ENCODE data around the gene GLO1.
A peak's percentile ranks its signal among the peaks of the same experiment; 100 is the strongest.

GLO1 gene

DNA sequence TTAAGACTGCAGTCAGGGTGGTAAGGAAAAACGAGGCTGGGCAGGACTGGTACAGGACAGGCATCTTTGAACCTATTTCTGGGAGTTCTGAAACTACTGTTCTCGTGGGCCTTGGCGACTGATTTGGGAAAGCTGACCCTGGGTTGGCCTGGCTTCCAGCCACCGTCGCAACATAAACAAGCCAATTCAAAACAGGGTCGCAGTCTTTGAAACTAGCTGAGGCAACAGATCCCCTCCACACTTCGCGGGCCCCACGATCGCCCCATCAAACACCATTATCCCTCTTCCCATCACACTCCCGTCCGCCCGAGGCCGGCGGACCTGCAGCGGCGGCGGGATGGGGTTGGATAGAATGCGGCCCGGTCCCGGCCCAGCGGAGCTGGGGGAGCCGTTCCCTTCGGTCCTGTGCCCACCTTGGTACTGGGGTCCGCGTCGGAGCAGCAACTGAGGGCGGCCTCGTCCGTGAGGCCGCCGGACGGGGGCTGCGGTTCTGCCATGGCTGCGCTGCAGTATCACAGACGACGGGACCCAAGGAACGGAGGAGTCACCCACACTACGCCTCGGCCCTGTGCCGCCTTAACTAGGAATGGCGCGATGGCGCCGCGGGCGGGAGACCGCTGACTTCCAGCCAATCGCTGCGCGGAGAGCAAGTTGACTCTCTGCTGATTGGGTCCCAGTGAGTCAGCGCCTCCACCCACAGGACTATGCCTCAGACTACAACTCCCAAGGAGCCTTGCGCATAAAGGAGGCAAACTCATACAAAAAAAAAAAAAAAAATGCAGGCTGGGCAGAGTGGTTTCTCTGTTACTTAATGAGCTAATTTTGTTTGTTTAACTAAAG lies at the start of gene GLO1:
TSS of gene GLO1 (minus strand) at position 588 of the 840 bp plus-strand sequence. CDS start at position 497, 91 bp downstream.
- DNase-seq = peak; percentile 97

DNA sequence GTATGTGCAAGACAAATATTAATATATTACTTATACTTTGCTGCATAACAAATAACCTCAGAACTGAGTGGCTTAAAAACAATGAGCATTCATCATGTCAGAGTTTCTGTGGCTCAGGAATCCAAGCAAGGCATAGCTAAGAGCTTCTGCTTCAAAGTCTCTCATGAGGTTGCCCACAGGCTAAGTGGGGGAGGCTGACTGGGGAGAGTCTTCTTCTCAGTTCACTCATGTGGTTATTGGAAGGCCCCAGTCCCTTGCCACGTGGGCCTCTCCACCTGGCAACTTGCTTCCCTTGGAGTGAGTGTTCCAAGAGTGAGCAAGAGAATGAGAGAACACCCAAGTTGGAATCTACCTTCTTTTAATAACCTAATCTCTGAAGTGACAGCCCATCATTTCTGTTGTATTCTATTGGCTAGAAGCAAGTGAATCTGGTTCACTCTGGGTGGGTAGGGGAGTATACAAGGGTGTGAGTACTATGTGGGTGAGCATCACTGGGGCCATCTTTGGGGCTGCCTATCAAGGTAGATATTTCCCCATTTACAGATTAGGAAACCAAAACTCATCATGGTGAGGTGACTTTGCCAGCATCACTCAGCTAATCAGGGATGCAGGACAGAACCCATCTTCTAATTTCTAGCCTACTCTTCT lies 48.1 kb upstream of the GLO1 start:
- DNase-seq = no peak

DNA sequence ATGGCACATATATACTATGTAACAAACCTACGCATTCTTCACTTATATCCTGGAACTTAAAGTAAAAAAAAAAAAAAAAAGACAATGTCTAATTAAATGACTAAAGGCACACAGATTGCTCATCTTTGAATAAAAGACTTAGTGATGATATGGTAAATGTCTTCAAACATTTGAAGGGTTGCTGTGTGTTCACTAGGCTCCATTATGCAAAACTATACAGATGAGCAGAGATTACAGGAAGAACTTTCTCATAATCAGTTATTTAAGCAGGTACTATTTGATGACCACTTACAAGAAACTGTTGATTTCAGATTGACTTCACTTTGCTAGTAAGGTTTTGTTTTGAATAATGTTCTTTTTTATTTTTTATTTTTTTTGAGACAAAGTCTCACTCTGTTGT lies 46.5 kb upstream of the GLO1 start:
- no peak for DNase-seq

DNA sequence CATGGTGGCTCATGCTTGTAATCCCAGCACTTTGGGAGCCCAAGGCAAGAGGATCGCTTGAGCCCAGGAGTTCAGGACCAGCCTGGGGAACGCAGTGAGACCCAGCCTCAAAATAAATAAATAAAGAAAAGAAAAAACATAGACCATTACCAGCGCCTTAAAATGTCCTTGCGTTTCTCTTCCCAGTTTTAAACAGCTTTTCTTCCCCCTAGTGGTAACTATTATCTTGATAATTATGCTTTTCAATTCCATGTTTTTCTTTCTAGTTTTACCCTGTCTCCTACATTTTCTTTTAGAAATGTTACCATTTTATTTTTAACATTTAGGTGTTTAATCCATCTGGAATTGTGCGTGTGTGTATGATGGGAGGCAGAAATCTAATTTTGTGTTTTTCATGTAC lies 36.6 kb upstream of the GLO1 start:
- DNase-seq = no peak

DNA sequence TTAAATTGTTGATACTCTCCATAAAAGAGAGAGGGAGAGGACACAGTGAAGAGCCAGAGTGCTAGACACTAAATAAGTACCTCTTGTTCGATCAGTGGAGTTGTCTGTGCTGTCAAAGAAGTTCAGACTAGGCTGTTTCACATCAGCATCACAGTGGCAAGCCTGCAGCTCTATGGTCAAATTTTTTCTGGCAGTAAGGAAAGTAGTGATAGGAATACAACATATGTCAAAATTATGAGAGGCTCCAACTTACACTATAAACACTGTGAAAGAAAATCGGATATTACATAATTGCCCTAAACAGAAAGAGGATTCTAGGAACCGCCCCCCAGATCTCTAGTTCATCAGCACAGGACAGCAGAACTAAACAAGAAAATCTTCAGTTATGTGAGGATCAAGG lies 35.3 kb upstream of the GLO1 start:
- DNase-seq = no peak

DNA sequence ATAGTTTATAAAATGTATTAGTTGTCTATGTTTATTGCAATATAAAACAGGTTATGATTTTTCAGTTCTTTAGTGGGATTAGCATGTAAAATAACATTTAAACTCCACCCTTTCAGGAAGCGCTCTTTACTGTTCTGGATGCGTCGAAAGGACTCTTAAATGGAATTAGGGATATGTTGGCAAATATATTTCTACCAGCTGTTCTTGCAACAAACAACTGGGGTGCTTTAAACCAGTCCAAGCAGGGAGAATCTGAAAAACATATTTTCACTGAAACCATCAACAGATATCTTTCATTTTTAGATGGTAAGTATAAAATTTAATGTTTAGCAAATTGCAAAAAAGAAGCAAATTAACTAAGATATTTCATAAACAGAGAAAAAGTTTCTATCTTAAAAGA lies 34.0 kb upstream of the GLO1 start:
- DNase-seq = no peak

DNA sequence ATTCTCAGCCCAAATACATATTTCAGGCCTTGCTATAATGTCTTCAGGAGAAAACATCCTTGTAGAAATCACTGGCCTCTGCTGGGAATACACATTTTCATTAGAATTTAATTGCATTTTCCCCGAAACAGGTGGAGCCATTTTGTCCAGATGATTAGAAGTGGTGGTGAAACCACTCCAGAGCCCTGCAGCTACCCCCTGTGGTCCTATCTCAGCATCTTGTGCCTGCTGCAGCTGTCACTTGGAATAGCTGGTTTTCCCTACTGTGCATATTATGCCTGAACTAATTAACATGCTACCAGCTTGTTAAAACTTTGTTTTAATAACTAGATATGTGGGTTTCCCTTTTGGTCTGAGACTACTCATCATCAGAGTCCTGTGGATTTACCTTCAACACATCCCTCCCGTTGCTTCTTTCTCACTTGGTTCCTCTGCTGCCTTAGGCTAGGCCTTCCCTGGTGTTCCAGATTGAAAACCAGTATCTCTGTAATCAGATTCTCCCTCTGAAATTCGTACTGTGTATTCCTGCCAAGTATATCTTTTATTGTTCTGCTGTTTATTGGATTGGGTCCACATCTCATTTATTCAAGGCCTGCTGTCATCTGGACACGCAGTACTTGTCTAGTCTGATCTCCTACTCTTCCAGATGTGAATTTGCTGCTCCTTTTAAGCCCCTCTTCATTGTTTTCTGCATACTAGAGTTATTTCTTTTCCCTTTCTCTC lies 27.4 kb upstream of the GLO1 start:
- DNase-seq = peak; percentile 33

DNA sequence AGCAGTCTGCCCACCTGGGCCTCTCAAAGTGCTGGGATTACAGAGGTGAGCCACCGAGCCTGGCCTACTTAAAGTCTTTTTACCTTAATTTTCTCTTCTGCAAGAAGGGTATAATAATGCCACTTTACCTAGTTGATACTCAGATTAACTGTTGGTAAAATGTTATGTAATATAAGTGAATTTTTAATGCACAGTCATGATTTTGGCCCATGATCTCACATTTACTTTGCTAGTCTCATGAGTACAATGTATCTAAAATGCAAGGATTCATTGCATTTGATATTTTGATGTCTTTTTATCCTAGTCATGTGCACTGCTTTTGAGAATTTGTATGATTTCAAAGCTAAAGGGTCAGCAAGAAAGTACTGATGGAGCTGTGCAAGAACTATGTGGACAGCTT lies 25.3 kb upstream of the GLO1 start:
- no peak for DNase-seq

DNA sequence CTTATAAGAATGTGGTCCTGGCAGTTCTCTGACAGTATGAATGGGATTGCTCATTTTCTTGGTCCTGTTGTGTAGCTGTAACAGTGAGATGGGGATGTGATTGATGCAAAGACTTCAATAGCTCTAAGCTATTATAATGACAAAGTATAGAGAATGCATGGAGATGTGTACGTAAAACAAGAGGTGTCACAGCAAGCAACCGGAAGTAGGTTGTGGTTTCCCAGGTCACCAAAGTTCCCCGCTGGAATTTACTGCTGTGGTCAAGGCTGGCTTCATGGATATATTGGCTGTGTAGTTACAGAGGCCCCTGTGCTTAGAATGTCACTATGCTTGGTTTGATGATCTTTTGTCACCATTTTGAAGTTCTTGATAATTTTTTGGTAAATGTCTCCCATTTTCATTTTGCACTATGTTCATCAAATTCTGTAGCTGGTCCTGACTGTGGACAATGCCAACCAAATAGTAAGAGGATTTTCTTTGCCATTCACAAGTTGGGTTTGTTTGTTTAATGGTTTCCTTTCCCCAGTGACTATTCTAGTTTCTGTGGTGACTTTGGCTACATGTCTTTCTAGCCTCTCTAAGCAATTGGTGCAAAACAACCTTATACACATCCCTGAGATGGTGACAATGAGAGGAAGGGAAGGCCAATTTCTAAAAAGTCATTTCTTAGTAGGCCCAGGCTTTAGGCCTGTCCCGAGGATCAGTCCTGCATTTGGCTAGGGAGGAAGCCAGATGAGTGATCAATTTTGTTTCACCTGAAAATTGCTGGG lies 22.7 kb upstream of the GLO1 start:
- no peak for DNase-seq

DNA sequence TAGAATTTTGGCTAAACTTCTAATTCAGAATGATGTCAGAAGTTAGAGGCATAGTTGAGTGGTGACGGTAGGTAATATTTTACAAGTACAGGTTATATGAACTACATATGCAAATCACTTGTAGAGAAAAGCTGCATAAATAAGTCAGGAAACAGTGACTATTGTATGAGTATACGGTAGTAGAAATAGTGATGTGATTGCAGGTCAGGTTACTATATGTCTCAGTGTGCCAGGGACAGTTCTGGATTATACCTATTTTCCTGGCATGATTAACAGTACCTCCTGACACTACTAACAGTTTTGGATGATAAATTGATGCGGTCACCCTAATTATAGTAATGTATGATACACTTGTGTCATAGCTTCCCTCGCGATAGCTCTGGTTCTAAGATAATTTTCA lies 21.4 kb upstream of the GLO1 start:
- DNase-seq = no peak

DNA sequence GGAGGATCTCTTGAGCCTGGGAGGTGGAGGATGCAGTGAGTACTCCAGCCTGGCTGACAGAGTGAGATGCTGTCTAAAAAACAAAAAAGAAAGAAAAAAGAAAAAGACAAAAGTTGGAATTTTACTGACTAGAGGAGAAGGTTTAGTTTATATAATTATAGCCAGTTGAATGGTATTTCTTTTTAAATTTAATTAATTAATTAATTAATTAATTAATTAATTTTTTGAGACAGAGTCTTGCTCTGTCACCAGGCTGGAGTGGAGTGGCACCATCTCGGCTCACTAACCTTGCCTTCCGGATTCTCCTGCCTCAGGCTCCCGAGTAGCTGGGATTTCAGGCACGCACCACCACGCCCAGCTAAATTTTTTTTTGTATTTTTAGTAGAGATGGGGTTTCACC lies 20.8 kb upstream of the GLO1 start:
- DNase-seq = no peak

DNA sequence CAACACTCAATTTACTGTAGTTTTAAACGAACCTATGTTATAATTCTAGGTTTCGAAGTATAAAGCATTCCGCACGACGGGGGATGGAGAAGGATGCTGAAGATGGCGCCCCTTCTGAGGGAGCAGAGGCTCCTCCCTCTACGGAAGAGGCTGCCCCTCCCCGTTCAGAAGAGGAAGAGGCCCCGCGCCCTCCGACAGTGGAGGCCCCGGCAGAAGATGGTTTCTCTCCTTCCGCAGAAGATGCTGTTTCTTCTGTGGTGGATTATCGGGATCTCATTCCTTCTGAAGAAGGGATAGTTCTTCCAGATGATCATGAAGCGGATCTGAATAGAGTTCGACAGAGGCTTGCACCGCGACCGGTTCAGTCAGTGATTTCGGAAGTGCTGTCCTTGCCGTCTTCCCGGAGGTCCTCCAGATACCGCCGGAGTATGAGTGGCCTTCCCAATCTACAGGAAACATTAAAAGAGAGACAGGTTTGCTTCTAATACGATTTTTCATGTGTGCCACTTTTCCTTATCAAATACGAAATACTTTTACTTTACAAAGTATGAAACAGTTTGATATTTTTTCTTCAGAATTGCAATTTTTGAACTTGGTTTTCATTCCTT lies 19.9 kb upstream of the GLO1 start:
- DNase-seq = no peak

DNA sequence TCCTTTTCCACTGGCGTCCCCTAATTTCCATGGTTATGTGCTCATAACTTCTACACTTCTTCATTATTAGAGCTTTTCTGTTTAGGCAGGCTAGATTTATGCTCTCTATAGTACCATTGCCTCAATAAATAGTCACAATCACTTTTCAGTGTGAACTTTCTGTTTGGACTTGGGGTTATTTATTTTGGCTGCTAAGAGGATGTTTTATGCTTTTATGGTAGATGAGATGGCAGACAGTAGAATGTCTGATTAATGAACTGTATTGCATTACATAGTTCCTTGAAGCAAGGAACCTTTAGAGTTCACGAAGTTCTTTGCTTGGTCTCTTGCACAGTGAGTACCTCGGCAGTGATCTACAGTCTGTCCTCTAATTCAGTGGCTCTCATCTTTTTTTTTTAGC lies 19.1 kb upstream of the GLO1 start:
- no peak for DNase-seq

DNA sequence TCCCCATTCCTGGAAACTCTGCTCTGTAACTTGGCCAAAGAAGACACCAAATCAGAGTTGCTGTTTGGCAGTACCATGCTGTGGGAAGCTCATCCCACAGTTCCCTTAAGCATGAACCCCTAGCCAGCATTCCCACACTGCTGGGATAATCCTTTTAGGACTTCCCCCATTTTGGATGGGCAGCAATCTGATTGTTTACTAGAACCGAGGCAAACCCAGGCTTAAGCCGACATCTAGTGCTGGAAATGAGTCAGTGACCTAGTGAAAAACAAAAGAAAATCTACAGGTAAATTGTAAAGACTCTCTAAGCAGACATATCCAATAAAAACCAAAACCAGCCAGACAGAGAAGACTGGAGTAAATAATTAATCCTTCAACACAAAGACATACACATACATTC lies 17.4 kb upstream of the GLO1 start:
- no peak for DNase-seq

DNA sequence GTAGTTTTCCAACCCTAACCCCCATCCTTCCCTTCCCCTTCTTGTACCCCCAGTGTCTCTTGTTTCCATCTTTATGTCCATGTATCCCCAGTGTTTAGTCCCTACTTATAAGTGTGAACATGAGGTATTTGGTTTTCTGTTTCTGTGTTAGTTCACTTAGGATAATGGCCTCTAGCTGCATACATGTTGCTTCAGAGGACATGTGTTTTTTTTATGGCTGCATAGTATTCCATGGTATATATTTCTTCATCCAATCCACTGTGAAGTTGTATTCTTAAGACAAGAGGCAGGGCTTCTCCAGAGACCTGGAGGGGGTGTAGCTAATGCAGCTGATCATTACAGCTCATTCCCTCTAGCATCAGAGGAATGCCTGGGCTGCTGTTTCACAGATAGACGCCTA lies 16.4 kb upstream of the GLO1 start:
- no peak for DNase-seq

DNA sequence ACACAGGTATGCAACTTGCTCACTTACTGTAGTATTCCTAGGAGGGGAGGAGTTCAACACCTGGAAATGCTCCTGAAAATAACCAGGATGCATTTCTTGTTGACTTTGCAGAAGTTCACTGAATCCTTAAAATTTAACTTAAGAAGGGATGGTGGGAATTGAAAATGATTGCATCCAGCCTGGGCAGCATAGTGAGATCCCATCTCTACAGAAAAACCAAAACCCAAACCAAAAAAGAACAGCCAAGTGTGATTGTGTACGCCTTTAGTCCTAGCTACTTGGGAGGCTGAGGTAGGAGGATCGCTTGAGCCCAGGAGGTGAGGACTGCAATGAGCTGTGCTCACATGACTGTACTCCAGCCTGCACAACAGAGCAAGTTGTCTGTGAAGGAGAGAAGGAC lies 13.9 kb upstream of the GLO1 start:
- DNase-seq = no peak

DNA sequence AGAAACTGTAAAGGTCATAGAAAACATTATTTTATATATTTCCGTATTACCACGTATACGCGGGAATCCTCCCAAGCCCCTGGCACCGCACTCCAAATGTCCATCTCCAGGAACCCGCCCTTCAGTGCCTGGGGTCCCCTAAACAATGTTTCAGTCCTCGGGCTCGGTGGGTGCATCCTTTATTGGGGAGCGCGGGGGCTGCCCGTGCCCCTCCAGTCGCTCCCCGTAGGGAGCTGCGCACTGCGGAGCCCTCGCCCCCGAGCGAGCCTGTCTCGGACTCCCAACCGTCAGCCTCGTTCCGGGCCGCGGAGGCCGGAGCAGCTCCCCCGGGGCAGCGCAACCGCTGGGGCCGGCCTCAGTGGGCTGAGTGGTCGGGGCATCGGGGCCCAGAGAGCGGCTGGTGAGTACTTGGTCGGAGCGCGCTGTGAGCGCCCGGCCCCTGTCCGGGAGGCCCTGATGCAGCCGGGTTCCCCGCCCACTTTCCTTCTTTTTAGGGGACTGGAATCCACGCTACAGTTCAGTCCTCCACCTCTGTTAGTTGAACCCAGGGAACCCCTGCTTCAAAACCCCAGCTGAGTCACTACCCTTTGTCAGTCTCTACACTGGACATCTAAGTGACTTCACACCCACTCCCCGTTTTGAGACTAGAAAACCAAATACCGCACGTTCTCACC lies 12.2 kb upstream of the GLO1 start, which contains the start of gene DNAH8:
TSS of gene DNAH8 (plus strand) at position 296 of the 674 bp plus-strand sequence. CDS start 7,499 bp downstream, outside the sequence.
- DNase-seq = no peak

DNA sequence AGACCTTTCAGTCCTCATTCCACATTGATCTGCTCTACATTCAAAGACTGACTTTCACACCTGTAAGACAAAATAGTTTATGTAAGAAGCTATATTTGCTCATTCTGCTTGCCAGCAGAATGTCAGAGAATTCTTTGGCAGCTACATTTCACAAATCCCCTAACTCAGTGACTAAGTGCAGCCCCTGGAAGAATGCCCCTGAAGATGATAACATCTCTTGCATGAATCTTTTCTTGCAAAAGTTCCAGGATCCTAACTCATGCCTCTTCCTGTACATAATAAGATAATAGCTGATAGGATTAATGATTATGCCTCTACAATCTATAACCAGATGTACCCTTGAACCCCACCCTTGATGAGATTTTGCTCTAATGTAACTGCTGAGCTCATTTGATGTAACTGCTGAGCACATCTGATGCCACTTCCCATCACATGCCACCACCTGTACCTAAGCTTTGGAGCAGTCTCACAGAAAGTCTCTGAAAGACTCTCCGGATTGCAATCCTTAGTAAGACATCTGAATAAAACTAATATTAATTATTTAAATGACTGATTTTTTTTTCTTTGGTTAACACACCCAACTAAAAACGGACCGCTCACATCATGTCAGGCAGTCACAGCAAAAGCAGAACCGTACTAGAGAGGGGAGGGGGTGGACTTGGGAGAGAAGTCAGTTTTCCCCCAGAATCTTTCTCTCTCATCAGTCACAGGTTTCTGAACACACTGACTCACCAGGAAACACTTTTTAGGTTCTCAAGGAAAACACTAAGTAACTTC lies 11.5 kb upstream of the GLO1 start:
- no peak for DNase-seq

DNA sequence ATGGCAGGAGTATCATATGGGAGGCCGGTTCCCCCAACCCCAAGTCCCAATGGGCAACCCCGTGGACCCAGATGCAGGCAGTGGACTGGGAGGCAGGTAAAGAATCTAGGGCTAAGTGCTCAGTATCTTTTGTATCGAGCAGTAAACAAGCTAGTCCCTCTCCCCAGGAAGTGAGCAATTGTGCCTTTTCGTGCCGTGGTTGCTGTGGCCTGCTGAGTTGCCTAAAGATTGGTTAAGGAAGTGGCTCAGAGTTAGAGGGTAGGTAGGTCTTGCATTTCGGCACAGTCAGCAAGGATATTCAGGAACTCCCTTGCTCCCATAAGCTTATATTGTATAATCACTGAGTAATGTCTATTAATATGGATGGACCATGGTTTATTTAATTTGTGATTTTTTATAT lies 10.9 kb upstream of the GLO1 start:
- no peak for DNase-seq

DNA sequence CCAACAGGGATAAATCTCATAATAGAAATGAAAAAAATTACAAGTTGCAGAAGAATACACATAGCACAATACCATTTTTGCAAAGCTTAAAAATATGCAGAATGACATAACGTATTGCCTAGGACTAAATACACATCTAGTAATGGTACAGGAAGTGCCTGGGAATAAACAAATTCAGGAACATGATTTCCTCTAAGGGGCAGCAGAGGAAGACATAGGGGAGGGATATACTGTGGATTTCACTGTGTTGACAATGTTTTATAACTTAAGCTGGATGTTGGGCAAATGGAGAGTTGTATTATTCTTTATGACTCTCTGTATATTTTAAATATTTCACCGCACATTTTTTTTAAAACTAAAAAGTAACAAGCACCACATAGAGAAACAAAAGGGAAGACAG lies 5.6 kb upstream of the GLO1 start:
- DNase-seq = no peak

DNA sequence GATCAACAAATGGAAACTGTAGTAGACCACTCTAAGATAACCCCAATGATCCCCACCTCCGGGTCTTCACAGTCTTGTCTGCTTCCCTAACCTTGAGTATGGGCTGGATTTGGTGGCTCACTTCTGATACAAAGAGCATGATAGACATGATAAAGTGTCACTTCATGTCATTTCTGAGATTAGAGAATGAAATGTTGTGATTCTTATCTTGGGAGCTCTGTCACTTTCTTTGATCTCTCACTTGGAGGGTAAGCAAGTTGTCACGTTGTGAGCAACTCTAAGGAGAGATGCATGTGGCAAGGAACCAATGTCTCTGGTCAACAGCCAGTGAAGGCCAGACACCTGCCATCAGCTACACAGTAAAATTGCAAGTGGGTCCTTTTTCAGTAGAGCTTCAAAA lies 3.0 kb upstream of the GLO1 start:
- DNase-seq = no peak

Data from NCI-H345 (cell line).